Esophagus muscularis mucosa (tissue), 4 donors: ENCODE measurements around the gene FAM171A1.

Source experiments
- CTCF ChIP-seq, 3 experiments: fragments of 200-600 bp in 2 of 3; fragments of 450-650 bp in 1 of 3; sonication (generic) in 2 of 3; IDR thresholded peaks; one replicate each; pipeline ENCODE4 v1.5.1; 2017 to 2019; ENCODE audit warnings: antibody characterized with exemption in 3 of 3, mild to moderate bottlenecking in 2 of 3, moderate library complexity in 1 of 3
- EP300 ChIP-seq: sonication (generic); formaldehyde crosslinking; IDR thresholded peaks from one replicate; pipeline ENCODE4 v1.6.1; 2017; ENCODE audit warnings: antibody characterized with exemption
- POLR2AphosphoS5 ChIP-seq, 2 donors: sonication (generic); formaldehyde crosslinking; IDR thresholded peaks; one replicate each; pipeline ENCODE4 v1.6.1; 2017; ENCODE audit warnings: antibody characterized with exemption in 2 of 2

GRCh38 chr10:15369256-15370211, 1.6 kb downstream of the FAM171A1 start:
- TF ChIP-seq CTCF (IDR thresholded peaks at IDR 0.05) (no peak), POLR2AphosphoS5 (IDR thresholded peaks at IDR 0.05) (no peak), EP300 (no peak)
